IPS DF 19.7 (cell line): ENCODE results near the gene CCKAR.
"Not testable (repeated sequence)": the region's sequence is repeated elsewhere in the genome, so short reads cannot be mapped to it uniquely, and the experiment has no call there.

Source experiments
- DNase-seq: peaks from one replicate; pipeline ENCODE4 v3.0.0-alpha.2; 2013; ENCODE audit warnings: low read depth, low spot score

The CCKAR gene, protein sequence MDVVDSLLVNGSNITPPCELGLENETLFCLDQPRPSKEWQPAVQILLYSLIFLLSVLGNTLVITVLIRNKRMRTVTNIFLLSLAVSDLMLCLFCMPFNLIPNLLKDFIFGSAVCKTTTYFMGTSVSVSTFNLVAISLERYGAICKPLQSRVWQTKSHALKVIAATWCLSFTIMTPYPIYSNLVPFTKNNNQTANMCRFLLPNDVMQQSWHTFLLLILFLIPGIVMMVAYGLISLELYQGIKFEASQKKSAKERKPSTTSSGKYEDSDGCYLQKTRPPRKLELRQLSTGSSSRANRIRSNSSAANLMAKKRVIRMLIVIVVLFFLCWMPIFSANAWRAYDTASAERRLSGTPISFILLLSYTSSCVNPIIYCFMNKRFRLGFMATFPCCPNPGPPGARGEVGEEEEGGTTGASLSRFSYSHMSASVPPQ

DNA sequence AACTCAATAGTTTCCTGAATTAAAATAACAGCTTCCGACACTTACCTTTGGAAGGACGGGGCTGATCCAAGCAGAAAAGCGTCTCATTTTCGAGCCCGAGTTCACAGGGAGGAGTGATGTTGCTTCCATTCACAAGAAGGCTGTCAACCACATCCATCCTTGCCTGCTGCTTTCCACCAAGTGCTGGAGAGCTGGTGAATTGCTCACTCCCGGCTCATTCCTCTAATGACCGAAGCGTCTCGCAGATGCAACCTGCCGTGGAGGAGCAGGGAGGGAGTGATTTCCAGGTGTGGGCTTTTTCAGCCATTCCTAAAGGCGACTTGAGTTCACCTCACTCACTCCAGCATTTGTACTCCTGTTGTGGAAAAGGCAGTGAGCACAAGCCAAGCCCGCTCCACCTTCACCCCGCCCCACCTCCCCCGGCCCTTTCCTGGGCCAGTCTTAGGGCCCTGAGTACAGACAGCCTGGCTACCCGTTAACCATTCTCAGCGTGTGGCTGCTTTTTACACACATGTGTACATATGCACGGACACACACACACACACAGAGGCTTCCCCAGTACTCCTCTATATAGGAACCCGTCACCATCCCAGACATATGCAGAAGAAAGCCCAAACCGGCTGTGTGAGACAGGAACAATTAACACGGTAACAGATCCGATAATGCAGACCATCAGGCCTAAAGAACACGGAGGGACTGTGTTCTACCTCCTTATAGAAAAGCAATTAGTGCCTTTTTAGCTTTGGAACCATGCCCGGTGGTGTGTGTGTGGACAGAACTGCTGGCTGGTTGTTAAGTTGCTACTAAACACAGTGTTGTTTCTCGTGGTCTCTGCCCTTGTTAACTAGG lies at the start of gene CCKAR:
CCKAR (minus strand) TSS at position 374 of the 849 bp plus-strand sequence; CDS start at position 157, 217 bp downstream.
- DNase-seq, result no peak

- peak; percentile 12 for DNase-seq
Measured at GRCh38 chr4:26533685-26534084, 43.4 kb upstream of the CCKAR start.

GRCh38 chr4:26531491-26532116 lies 41.3 kb upstream of the CCKAR start:
- no peak for DNase-seq

DNA sequence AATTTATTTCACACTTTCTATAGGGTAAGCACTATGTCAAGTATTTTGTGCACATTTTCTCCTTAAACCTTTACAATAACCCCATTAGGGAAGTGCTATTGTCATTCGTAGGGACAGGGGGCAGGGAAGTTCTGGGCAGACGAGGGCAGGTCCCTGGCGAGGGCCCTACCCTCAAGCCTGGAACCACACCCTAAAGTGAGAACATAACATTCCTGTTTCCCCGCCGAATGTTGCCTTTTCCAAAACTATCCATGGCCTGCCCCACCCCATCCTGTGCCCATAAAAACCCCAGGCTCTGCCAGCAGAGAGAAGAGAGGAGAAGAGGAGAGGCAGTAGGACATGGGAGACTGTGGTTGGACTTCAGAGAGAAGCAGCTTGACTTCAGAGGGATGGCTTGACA lies 39.8 kb upstream of the CCKAR start:
- no peak for DNase-seq

DNA sequence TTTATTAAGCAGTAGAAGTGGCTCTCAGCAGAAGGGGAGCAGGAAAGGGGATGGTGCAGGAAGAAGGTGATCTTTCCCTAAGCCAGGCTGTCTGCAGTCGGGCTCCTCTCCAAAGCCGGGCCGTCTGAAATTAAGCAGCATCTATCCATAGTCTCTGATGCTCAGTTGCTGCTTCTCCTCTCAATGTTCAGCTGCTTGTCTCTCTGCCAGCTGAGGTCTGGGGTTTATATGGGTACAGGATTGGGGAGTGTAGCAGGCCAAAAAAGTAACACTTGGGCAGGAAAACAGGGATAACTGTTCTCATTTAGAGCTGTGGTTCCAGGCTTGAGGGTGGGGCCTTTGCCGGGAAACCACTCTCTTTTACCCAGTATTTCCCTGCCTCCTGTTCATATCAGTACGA lies 39.2 kb upstream of the CCKAR start:
- no peak for DNase-seq

DNA sequence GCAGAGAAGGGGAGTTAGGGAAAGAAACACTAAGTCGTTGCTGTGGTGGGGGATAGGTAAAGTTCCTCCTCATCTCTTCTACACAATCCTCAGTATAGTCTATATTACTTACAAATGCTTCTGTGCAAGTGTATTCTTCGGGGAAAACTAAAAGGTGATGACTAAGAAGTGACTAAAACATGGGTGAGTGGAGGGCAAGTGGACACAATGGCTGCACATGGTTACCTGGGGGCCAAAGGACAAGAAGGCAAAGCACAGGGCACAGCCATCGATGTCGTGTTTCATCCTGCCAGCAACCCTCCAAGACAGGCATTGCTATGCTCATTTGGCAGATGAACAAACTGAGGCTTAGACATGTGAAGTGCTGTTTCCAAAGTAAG lies 35.5 kb upstream of the CCKAR start:
- DNase-seq, result no peak

- DNase-seq, result no peak
Measured at GRCh38 chr4:26525136-26525770, 35.0 kb upstream of the CCKAR start.

DNA sequence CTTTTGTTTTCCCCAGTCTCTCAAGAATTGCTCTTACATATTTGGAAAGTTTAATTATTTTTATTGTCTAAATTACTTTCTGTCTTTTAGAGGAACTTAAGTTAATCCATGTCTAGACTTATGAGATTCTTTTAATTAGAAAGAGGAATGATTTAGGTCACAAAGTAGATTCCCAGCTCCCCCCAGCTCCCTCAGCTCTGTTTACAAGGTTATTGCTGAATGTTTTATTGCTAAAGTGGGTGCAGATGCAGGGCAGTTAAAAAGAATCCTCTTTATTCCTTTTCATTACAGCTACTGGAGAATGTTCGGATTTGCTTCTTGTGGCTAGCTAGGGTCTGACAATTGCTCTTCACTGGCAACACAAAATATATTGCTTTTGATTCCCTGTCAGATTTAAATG lies 33.7 kb upstream of the CCKAR start:
- no peak for DNase-seq

GRCh38 chr4:26522478-26522877 lies 32.2 kb upstream of the CCKAR start:
- DNase-seq, result no peak

- no peak for DNase-seq
Measured at GRCh38 chr4:26520728-26521450, 30.6 kb upstream of the CCKAR start.

- no peak for DNase-seq
Measured at GRCh38 chr4:26515936-26516335, 25.7 kb upstream of the CCKAR start.

- no peak for DNase-seq
Measured at GRCh38 chr4:26510334-26510964, 20.2 kb upstream of the CCKAR start.

- no peak for DNase-seq
Measured at GRCh38 chr4:26509681-26510333, 19.5 kb upstream of the CCKAR start.

DNA sequence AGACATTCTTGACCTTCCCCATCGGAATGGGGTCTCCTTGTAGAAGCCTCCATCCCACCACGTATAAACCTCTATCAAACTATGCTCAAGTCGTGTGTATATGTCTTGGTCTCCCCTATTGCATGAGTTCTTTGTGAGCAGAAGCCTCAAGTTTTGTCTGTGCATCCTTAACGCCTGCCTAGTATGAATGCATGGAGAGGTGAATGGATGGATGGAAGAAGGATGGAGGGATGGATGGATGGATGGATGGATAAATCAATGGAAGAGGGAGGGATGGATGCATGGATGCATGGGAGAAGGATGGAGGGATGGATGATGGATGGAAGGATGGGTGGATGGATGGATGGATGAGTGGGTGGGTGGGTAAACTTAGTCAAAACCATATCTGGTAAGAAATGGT lies 17.0 kb upstream of the CCKAR start:
- no peak for DNase-seq

GRCh38 chr4:26503844-26504243 lies 13.6 kb upstream of the CCKAR start:
- no peak for DNase-seq

DNA sequence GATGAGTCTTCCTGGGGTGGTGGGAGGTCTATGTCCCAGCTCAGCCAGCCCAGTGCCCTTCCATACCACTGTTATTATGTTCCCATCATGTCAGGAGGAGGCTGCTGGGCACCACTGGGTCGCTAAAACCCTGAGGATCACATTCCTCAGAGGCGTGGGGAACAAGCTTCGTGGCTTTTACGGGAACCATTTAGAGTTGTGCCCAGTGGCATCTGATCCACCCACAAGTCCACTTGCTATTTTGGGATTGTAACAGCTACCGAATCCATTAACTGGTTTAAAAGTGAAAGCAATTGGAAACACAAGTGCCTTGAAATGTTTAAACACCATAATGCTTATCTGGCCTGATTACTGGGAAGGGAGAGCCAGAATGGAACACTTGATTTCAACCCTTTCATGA lies 13.1 kb upstream of the CCKAR start:
- DNase-seq, result no peak

DNA sequence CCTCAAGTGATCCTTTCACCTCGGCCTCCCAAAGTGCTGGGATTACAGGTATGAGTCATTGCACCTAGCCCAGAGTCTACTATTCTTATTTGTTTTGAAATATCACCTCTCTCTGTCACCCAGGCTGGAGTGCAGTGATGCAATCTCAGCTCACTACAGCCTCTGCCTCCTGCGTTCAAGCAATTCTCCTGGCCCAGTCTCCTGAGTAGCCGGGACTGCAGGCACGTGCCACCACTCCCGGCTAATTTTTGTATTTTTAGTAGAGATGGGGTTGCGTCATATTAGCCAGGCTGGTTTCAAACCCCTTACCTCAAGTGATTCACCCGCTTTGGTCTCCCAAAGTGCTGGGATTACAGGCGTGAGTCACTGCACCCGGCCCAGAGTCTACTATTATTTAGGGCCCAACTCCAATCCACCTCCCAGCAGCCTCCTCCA lies 10.3 kb upstream of the CCKAR start:
- not testable (repeated sequence) for DNase-seq

DNA sequence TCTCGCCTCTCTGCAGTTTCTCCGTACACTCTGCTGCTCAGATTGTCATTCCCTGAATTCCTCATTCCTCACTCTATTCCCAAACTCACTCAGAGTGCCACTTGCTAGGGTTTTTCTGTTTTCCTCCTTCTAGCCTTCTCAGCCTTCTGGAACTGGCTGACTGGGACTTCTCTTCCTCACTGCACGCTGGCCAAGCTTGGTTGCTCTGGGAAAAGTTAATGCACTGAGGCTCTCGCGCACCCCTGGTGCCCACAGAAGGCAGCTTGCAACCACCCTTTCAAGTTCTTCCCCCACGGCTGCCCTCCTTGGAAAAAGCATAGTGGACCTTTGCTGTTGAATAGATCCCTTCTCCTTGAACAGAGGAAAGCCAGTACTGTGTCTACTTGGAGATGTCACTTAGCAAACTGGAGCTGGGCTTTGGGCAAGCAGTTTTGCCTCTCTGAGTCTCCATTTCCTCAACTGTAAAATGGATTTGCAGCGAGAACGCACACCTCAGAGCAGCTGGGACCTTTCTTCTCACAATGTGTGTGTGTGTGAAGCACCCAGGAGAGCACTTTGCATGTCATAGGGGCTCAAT lies 6.0 kb upstream of the CCKAR start:
- DNase-seq, result no peak

- DNase-seq, result no peak
Measured at GRCh38 chr4:26493461-26493860, 3.2 kb upstream of the CCKAR start.
